Measurements from ENCODE around the gene IL6ST.

DNA sequence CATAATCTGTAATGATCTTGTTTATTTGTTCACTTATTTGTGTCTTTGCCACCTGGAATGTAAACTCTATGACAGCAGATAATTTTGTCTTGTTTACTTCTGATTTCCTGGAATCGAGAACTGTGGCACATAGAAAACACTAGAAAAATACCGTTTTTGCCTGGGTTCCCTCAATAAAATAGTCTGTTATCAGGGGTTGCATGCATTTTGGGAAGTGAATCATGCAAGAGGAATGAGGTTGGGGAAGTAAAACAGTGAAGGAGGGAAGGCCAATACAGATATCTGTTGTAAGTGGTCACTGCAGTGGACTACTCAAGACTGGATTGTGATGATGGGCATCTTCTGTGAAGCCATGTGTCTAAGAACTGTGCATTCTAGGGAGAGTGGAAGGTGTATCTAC lies 45.2 kb upstream of the IL6ST start:
- TF ChIP-seq, protein P1, sequence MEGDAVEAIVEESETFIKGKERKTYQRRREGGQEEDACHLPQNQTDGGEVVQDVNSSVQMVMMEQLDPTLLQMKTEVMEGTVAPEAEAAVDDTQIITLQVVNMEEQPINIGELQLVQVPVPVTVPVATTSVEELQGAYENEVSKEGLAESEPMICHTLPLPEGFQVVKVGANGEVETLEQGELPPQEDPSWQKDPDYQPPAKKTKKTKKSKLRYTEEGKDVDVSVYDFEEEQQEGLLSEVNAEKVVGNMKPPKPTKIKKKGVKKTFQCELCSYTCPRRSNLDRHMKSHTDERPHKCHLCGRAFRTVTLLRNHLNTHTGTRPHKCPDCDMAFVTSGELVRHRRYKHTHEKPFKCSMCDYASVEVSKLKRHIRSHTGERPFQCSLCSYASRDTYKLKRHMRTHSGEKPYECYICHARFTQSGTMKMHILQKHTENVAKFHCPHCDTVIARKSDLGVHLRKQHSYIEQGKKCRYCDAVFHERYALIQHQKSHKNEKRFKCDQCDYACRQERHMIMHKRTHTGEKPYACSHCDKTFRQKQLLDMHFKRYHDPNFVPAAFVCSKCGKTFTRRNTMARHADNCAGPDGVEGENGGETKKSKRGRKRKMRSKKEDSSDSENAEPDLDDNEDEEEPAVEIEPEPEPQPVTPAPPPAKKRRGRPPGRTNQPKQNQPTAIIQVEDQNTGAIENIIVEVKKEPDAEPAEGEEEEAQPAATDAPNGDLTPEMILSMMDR (IDR thresholded peaks at IDR 0.05; ENCODE audit: low read depth, low read length, missing input control): no peak
- no peak for TF ChIP-seq RAD21 (IDR thresholded peaks at IDR 0.05)
- TF ChIP-seq SP1 (IDR thresholded peaks at IDR 0.05): no peak
- TF ChIP-seq TAF1 (conservative IDR thresholded peaks at IDR 0.05): no peak
- TF ChIP-seq FOXA1 (IDR thresholded peaks at IDR 0.05): no peak
- TF ChIP-seq HNF4A (conservative IDR thresholded peaks at IDR 0.05): no peak

Data from liver (tissue), 3 donors.